Amniotic stem cell (primary cell): ENCODE data around the gene GBF1.
A peak's percentile ranks its signal among the peaks of the same experiment; 100 is the strongest.
"Not testable (repeated sequence)": the region's sequence is repeated elsewhere in the genome, so short reads cannot be mapped to it uniquely, and the experiment has no call there.

Experiments
- DNase-seq: peaks from one replicate; lab custom pipeline; 2025; lab: John Stamatoyannopoulos, UW

GBF1 gene

DNA sequence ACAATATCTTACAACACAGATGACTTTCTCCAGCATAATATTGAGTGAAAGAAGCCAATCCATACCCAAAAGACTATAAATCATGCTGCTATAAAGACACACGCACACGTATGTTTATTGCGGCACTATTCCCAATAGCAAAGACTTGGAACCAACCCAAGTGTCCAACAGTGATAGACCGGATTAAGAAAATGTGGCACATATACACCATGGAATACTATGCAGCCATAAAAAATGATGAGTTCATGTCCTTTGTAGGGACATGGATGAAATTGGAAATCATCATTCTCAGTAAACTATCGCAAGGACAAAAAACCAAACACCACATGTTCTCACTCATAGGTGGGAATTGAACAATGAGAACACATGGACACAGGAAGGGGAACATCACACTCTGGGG, 63.0 kb downstream of the GBF1 start:
- not testable (repeated sequence) for DNase-seq

- DNase-seq: no peak
These were observed 63.9 kb downstream of the GBF1 start for GRCh38 chr10:102309236-102309635.

DNA sequence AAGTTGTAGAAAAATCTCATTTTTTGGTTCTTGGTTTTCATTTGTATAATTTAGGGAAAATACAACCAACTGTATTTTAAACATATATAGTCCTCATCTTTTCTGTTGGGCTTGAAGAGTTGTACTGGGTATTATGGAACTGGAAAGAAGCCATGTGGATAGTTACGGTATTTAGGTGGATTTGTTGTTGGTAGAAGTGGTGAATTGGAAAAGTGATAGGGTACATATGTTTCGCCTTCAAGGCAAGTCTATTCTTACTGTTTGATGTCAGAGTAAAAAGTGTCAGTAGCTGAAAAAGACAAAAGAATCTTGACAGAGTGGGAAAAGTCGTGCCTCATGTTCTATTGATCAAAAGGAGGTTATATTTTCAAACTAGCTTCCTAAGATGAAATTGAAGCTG, 64.6 kb downstream of the GBF1 start:
- DNase-seq: no peak

DNA sequence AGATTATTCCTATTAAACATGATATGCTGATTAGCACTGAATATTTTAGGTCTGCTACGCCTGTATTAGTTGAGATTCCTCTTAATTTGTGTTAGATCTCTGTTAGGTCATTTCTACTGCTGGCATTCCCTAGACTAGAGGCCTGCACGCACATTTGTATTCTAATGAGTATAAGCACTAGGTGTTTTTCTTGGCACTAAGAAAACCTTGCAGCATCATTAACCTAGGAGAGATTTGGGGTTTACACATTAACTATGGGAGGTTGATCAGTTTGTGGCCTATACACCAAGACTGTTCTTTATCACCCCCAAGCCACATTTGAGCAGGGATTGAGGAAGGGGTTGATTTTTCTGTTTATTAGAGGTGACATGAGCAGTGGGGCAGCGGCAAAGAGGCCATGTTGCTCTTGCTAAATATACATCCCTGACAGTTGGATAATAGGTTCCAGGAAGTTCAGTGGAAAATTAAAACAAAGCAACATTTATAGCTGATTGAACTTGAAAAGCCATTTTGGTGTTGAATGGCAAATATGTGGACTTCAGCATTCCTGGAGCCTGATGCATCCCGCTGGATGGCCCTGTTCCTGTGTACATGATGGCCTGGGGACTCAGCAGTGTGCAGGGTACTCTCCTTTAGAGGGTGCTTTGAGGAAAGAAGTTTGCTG, 65.2 kb downstream of the GBF1 start:
- DNase-seq: peak; percentile 55

DNA sequence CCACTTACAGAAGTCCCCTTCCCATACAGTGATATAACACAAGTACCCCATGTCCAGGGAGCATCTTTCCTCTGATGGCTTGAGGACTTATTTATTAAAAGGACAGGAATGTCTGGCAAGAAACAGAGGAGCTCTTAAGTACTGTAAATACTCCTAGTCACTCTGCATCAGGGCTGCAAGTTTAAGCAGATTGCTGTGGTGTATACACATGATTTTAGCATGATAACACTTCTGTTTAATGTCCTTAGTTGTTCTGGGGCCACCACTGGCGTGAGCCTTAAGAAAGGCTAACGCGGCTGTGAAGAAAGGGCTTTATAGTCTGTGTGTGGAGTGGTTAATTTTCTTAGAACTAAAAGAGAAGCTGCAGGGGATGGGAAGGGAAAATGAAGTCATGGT, 65.7 kb downstream of the GBF1 start:
- no peak for DNase-seq

DNA sequence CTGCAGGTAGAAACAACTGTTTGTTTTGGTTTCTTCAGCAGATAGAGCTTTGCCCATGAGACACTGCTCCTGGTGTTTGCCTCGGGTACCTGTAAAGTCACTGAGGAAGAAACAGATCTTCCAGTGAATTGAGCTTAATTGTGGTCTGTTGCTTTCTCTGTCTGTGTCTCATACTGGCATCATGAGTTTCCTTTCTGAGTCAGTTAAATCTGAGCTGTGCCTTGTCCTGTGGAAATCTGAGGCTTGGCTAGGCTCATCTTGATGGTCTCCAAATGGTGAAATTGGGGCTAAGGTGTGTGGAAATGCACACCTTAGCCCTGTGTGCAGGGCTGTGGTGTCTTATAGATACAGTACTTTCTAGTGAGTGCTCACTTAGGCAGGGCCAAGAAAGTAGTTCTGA, 67.4 kb downstream of the GBF1 start:
- no peak for DNase-seq

DNA sequence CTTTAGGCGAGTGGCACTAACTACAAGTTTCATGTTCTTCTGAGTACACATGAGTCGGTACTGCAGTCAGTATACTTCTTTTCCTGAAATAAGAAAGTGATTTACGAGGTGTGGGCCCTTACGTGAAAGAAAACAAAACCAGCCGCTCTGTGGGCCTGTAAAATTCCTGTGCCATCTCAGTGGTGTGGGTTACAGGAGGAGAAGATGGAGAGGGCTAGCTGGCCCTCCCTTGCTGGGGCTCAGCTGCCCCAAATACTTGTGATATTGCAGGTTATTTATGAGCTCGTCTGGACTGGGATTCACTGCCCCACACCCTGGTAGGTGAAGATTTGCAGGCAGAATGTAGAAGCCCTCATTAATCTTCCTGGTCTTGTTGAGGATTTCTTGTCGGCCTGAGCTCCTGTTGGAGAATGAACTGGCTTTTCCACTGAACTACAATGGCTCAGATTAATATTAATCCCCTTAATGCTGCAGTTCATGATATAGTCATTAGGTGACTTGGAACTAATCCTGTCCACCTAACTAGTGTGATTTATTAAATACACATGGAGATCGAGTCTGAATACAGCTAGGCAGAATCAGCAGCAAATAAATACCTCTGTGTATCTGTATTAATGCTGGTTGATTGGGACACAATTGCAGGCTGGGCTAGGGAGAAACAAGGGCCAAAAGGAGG, 68.0 kb downstream of the GBF1 start:
- DNase-seq: no peak

- DNase-seq: no peak
These were observed 69.5 kb downstream of the GBF1 start for GRCh38 chr10:102314801-102315200.

DNA sequence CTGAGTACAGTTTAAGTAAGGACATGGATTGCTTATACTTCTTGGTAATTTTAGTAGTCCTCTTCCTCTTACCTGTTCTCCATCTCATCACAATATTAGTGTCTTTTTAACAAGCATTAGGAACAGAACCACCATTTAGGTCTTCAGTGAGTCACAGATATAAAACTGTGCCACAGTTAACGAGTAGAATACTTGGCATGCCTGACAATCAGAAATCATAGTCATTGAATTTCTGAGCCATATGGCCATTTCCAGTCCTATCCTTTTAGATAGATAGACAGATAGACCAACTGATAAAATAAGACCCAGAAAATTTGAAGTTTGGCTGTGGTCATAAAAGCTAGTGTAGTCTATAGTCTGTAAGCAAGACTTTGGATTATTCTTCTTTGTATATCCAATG, 71.1 kb downstream of the GBF1 start:
- DNase-seq: no peak

DNA sequence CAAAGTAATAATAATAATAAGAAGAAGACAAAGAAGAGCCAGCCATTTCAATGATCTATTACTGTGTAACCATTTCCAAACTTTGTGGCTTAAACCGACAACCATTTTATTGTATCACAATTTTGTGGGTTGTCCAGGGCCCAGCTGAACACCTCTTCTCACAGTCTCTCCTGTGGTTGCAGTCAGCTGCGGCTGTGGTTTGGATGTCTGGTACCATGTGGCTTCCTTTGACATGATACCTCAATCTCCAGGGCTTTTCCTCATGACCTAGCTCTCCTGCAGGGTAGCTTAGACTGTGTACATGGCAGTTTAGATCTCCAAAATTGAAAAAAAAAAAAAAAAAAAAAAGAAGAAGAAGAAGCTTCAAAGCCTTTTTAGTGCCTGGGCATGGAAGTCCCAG, 77.6 kb downstream of the GBF1 start:
- no peak for DNase-seq

- DNase-seq: no peak
These were observed 78.7 kb downstream of the GBF1 start for GRCh38 chr10:102324061-102324460.

DNA sequence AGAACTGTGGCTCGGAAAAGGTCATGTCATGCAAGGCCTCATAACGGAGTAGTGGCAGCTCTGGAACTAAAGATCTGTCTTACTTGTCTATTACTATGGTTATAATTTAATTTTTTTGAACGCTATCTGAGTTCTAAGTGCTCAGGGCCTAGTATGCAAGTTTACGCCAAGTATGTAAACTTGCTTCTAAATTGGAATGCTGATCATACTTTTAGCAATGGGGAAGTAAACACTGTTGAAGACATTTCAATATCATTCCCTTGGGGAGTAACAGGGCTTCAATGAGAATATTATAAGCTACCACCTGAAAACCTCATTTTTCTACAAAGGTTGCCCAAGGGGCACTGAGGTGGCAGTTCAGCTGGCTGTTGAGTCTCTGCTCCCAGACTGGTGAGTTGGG, 80.7 kb downstream of the GBF1 start:
- no peak for DNase-seq

DNA sequence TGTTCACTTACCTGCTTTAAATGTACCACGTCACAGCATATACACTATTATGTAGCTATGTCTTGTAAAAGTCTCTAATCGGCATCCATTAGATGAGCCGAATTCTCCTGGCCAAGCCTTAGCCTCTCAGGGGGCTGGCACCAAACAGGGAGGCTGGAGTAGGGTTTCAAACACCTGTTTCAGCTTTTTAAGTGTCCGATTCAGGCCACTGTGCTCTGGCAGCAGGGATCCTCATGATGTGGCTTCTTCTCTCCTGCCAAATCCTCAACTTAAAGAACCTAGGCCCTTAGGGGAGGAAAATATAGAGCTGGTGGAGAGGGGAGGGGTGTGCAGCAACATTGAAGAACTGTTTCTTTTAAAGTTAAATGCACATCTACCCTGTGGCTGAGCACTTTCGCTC, 81.7 kb downstream of the GBF1 start:
- no peak for DNase-seq

DNA sequence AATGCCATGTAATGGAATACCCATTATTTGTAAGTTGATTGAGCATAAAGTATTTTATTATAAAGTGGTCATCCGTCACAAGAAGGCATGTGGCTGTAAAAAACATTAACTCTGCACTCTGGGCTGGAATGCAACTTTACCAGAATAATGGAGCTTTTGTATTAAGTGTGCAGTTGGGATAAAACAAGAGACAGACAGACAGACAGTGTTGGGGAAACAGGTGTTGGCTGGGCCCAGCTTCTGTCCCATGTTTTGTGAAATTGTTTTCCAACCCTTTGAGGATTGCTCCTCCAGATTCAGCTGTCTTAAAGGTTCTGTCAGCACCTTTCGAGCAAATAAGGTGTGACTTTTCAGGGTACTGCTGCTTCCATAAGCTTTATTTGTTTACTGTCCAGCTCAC, 82.3 kb downstream of the GBF1 start:
- no peak for DNase-seq

DNA sequence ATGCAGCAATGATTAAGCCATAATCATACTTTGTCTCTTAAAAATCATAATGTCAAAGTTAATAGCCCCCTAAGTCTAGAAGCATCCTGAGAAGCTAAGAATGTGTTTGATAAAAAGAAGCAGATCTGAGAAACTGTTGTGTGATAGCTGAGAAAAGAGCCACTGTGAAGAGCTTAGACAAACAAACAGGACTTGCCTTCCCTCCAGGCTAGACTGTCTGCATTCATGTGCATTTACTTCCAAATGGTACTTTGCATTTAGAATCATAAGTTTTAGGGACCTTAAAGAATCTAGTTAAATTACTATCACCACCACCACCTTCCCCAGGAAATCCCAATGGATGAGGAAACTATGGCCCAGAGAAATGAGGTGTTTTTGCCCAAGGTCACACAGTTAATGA, 87.4 kb downstream of the GBF1 start:
- no peak for DNase-seq

DNA sequence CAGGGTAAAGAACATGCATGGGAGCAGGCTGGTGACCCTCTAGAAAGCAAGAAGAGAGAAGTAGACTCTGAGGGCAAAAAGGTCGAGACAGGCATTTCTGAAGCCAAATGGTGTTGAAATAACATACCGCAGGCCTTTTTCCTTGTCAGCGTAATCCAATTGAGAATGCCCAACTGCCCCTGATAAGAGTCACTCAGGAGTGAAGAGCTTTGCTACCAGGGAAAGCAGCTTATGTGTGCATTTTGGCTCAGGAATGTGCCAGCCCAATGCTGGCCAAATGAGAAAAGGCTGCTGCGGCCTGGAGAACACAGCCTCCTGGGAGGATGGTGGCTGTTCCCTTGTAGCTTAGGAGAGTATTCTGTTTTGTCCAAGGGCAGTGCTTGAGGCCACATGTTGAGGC, 88.8 kb downstream of the GBF1 start:
- DNase-seq: no peak

- no peak for DNase-seq
These were observed 89.9 kb downstream of the GBF1 start for GRCh38 chr10:102335184-102335583.

- DNase-seq: no peak
These were observed 95.8 kb downstream of the GBF1 start for GRCh38 chr10:102341038-102341688.

DNA sequence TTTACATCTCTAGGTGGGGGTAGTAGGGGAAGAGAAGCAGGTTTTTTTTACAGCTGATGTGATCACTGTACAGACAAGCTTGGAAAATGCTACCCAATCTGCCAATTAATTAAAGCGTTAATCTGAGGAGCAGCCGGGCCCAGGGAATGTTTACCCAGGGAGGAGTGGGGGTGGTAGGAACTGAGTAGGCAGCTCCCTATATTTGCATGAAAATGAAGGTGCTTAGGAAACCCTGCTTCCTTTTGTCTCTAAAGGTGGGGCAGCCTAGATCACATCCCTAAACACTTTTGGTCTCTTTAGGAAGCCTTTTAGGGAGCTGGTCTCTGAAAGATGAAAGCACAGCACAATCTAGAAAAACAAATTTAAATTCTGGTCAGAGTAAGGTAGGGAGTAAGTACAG, 97.1 kb downstream of the GBF1 start:
- no peak for DNase-seq

DNA sequence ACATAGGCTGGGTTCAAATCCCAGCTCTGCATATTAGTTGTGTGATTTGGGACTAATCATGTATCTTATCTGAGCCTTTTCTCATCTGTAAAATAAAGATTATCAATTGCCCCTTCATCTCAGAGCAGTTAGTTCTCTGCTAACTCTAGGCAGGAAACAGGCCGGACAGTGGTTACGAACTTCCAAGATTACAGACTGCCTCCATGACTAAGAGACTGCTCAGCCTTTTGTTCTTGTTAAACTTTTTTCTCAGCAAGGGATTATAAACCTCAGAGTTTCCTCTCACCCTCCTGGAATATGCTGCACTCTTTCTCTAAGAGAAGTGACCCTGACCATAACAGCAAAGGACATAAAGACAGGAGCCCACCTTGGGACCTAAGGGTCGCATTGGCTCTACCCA, 97.6 kb downstream of the GBF1 start:
- no peak for DNase-seq

- DNase-seq: no peak
These were observed 98.7 kb downstream of the GBF1 start for GRCh38 chr10:102344067-102344466.

GRCh38 chr10:102347236-102347828, 102.0 kb downstream of the GBF1 start:
- no peak for DNase-seq

- no peak for DNase-seq
These were observed 106.9 kb downstream of the GBF1 start for GRCh38 chr10:102352066-102352715.
